Embryonic facial prominence (tissue), 1 donor: Measurements from ENCODE around the gene MTA3.

Experiments
- DNase-seq: peaks from one replicate; pipeline ENCODE4 v3.0.0-alpha.2; 2016; ENCODE audit errors: extremely low spot score

Gene MTA3

DNA sequence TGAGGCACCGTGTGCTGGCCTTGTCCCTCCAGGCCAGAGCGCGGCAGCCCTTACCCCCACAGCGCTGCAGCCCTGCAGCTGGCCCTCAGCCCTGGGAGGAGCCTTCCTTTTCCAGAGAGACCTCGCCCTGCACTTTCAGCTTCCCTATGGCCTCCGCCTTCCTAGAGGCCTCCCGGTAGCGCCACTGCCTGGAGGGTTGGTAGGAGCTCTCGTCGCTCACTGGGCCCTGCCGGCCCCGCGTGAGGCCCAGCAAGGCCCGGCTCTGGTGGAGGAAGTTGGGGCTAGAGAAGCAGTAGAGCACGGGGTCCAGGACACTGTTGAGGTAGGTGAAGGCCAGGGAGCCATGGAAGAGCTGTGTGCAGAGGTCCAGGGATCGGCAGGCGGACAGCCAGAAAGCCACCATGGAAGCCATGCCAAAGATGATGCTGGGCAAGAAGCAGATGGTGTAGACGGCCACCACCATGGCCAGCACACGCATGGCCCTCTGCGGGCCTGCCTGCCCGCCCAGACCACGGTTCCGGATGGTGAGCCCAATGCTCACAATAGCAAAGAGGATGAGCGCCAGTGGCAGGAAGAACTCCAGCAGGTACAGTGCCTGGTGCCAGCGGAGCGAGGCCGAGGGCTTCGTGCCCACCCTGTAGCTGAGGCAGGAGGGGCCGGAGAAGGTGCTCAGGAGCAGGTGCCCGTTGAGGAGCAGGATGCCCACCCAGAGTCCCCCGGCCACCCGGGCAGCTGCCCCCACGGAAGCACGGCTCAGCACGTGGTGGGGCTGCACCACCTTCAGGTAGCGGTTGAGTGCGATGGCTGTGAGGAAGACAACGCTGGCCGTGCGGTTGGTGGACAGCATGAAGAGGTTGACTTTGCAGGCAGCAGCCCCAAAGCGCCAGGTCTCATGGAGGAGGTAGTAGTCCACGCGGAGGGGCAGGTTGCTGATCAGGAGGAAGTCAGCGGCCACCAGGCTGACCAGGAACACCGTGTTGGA, 194.7 kb downstream of the MTA3 start:
- no peak for DNase-seq

DNA sequence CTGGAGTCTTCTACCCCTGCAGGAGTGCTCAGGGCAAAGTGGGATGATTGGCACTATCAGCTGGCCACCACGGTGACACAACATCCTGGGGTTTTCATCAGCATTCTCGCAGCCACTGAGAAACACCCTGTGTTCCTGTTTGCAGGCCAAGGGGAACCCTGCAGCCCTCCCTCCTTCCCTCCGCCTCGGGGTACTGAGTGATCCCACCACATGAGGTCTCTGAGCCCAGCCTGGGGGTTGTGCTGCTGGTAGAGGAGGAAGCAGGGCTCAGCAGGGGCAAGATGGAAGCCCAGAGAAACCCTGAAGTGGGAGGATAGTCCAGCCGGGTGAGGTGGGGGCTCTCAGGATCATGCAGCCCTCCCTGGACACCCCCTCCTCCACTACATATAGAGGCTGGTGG, 195.7 kb downstream of the MTA3 start, which contains the start of gene OXER1:
Gene OXER1, minus strand, starts transcription at position 40 of the 400 bp plus-strand sequence. CDS start 73 bp downstream, outside the sequence.
- DNase-seq: no peak

DNA sequence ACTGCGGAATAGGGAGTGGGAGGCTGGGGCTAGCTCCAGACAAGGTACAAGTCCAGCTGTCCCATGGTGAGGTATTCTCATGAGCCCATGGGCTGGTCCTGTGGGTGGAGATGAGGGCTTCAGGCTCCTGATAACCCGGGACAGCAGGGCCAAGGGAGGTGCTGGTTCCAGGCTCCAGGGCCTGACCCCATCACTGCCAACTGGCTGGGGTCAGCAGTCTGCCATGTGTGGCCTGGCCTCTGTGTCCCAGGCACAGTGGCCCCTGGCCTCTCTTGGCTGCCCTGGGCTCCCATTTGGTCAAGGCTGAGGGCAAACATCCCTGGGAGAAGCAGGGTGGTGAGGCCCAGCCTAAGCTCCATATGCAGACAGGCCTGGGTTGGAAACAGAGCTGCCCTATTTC, 196.5 kb downstream of the MTA3 start:
- no peak for DNase-seq

DNA sequence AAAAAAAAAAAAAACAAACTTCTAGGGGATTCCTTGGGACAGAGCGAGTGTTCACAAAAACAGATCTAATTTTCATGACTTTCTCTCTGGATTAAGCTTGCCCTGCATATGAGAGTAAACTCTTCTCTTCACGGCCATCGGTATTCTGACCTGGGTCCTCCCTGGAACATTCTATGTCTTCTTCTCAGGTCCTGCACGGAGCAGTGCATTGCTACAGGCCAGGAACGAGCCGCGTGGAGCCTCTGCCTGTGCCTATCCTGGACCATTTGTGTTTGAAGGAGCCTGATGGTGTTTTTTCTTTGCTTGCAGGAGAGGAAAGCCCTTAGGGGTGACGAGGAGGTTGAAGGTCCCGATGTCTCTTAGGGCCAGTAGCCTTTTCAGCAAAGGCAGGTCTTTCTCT, 197.3 kb downstream of the MTA3 start:
- no peak for DNase-seq

DNA sequence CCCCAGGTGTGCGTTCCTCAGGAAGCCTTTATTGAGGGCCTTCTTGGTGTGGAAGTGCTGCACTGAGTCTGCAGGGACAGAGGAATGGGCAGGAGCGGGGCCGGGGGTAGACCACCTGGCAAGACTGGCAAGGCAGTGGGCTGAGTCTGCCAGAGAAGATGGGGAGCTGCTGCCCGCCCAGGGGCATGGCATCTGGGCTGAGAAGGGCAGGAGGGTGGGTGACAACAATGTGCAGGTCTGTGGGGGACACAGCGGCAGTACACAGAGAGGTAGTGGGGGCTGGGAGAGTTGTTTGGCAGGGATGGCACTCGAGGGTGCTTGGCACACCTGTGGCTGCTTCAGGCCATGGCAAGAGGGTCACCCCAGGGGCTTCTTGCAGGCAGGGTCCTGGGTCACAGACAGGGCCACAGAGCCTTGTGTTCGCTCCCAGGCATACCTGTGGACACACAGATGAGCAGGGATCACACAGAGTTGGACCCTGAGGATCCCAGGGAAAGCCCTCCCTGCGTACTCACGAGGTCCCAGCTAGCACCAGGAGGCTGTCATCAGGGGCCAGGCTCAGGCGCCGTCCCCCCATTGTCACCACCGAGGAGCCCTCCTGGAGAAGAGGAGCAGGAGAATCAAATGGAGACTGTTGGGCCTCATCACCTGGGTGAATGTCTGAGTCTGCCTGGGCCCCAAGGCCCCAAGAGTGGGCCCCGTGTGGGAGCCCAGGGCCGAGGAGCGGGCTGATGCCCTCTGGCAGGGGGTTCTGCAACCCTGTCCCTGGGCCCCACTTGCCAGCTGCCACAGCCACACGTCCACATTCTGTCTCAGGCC, 198.9 kb downstream of the MTA3 start:
- no peak for DNase-seq

DNA sequence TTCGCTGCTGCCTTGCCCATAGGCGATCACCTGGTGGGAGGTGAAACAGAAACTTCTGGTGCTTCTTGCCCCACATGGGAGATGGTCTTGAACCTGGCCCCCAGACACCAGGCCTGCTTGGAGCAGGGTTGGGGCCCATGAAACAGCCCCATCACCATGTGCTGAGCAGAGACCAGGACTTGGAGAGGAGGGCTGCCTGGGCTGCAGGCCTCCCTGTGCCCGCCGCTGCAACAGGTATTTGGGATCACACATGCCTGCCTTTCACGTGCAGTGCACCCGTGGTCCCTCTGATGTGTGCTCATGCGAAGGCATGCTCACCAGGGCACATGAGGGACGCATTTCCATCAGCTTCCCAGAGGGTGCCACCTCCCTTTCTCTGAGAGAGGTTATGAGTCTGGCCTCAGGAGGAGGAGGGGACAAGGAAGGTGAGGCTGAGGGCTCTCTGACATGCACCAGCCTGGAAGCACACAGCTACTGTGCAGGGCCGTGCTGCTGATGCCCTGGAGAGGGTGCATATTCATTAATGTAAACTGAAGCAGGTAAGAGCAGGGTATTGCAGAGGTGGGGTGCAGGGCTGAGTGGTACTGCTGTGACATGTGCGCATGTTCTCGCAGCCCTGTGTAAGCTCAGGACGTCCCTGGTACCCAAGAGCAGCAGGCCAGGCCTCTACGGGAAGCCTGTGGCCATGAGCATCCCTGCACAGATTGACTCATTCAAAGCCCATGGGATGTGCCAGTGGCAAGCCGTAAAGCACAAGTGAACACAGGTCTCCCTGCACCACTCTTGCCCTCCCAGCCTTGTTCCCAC, 199.7 kb downstream of the MTA3 start:
- DNase-seq: no peak

DNA sequence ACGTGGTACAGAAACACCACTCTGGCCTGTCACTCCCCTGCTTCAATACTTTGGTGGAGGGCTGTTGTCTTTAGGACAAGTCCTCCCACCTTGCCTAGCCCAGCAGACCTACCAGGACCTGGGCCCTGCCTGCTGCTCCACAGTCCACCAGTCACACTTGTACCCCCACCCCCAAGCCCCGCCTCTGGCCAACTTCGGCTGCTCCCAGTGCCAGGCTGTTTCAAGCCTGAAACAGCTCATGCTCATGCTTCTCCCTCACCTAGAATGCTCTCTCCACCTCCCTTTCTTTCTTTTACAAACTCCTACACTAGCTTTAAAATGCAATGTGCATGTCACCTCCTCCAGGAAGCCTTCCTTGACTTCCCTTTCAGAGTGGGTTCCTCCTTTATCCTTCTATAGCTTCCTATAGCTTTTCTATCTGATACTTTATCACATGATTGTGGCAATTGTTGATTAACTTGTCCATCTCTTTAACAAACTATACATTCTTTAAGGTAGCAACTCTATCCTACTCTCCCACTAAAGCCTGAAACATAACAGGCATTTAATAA, 200.3 kb downstream of the MTA3 start:
- DNase-seq: no peak

DNA sequence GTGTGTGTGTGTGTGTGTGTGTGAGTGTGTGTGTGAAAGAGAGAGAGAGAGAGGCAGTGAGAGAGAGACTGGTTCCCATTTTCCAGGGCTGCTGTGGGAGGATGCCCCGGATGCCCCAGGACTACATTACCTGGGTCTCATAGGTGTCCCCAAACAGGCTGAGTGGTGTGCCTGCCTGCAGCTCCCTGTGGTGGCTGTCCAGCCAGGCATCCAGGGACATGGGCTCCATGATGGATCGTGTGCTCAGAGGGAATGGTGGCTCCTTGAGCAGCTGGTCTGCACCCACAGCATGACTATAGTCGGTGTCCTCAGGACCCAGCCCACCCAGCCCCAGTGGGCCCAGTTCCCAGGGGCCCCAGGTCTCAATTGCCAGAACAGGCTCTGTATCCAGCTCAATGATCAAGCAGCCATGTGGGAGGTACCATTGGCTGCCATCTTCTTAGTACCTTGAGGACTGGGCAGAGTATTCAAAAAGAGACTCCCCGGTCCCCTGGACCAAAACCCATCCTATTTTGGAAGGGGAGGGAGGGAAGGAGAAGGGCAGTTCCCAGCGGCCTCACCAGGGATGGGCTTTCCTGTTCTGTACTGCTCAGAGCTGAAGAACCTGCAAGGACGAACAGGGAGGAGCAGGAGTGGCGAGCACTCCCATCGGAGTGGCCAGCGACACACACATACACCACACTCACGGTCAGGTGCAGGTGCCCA, 201.3 kb downstream of the MTA3 start:
- no peak for DNase-seq

DNA sequence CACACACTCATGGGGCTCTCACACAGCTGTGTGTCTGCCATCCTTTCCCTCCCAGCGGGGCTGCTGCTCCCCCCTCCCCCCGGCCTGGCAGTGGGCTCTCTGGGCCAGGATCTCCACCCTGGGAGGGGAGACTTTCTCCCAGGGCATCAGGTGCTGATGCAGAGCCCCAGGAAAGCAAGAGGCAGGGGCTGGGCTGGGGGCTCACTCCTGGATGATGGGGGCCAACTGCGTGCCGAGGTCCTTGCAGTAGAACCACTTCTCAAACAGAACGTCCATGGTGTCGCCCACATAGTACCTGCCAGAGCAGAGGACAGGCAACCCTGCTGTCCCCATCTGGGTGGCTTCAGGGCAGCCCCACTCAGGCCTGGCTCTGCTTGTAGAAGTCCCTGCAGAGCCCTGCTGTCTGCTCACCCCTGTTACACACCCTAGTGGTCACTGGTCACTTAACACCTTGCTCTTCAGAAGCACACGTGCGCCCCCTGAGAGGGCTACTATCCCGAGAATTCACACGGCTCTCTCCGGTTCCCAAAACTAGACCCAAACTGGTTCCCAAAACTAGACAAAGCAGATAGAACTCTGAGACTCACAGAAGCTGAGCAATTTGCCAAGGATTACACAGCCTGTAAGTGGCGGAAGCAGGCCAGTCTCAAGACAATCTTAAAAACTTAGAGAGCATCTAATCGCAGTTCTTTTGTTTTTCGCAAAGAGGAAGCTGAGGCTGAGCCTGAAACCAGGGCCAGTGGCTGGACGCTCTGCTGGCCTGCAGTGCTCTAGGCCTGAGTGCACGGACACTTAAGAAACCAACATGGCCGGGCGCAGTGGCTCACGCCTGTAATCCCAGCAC, 202.1 kb downstream of the MTA3 start:
- DNase-seq: no peak

DNA sequence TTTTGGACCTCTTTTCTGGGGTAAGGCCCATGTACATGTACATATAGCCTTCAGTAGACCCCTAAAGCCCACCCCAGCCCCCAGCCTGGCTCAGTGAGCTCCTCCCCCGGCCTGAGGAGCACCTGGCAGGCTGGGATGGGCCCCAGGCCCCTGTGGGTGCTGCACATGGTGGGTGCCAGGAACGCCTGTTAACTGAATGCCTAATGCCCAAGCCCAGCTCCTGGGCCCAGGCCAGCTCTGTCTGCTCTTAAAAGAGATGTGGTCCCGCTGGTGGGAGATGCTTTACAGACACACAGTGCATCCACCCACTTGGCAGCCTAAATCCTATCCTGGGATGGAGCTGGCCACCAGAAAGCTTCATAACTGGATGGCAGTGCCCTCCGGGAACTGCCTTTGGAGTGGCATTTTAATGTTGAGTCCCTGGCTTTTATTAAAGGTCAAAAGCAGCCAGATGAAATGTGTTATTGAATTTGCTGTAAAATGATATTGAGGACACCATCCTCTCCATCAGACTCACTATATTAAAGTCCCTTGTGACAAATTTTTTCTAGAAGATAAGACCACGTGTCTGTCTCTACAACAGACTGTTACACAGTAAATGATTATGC, 203.2 kb downstream of the MTA3 start:
- DNase-seq: no peak

DNA sequence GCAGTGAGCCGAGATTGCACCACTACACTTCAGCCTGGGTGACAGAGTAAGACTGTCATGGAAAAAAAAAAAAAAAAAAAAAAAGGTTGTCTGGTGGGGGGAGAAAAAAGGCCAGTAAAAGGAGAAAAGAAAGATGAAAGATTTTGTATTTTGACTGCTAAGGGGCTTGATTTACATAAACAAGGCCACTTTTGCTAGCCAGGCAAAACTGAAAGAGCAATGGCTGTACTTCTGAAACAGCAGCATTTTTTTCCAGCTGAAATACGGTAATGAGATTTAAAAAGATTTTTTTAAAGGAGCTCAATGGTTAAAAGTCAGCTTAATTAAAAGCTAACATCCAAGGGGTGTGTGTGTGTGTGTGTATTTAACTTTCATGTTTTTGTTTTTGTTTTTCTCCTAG, 206.8 kb downstream of the MTA3 start:
- no peak for DNase-seq

DNA sequence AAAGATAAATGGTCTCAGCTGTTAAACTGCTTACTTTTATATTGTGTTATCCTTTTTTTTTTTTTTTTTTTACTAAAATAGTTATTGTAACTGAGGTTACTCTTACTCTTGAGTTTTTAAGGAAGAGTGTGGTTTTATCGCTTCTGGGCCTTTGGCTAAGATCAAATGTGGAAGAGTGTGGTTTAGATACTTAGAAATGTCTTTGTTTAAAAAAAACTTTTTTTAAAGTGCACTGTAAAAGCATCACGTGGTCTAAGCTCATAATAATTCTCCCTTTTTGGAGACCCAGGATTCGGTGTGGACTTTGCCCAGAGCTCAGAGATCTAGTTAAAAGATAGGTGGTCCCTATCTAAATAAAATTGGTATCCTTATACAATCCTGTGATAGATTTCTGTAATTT, 207.4 kb downstream of the MTA3 start:
- no peak for DNase-seq

DNA sequence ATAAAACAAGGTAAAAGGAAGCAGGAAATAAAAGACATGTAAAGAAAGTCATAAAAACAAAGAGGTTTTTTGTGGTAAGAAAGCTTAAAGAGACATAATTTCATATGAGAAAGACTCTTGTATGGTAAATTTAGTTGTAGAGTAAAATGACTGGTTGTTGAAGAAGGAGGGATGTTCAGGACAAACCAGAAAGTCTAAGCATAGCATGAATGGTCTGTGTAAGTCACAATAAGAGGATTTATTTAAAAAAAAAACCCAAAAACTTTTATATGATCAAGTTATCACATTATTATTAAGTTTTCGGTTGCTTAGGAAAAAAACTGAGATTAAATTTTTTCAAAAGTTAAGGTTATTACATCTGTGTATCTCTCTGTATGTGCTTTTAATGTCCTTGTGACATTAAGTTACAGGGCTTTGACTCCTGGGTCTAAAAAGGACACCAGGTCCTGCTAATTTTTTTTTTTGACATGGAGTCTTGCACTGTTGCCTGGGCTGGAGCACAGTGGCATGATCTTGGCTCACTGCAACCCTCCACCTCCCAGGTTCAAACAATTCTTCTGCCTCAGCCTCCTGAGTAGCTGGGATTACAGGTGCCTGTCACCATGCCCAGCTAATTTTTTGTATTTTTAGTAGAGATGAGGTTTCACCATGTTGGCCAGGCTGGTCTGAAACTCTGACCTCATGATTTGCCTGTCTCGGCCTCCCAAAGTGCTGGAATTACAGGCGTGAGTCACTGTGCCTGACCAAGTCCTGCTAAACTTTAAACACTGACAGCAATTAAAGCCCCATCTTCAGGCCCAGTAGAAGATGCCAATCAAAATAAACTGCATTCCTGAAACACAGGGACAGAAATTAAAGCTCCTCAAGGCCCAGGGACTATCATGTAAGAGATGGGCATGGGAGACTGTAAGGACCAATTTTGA, 209.7 kb downstream of the MTA3 start:
- no peak for DNase-seq

DNA sequence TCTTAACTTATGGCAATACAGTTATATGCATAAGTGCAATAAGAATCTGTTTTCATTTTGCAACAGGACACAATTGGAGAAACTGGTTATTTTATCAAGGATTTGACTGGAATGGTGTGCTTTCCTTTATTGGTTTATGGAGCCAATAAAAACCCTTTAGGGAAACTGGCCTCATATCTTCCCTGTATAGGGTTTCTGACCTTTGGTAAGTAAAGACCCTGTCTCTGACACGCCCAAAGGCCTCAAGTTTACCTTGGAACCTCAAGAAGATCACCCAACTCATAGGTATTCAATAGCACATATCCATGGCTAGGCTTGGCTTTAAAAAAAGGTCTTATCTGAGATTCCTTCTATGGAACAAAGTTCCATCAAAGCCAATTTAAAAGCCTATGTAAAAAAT, 212.7 kb downstream of the MTA3 start:
- no peak for DNase-seq

DNA sequence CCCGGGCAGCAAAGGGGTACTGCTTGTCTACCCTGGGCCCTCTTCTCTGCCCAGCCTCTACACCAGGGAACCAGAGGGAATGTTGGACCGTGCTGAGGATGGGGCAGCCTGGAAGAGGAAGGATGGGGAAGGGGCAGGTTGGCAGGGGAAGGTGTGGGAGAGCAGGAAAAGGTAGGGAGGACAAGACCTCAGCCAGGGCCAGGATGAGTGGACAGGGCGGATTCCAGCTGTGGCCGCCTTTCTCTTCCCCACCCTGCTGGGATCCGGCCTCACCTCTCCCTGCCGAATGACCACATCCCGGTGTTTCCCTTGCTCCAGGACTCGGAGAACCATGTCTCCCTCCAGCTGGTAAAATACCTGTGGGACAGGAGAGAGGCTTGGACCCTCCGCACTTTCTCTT, 215.1 kb downstream of the MTA3 start:
- DNase-seq: no peak

DNA sequence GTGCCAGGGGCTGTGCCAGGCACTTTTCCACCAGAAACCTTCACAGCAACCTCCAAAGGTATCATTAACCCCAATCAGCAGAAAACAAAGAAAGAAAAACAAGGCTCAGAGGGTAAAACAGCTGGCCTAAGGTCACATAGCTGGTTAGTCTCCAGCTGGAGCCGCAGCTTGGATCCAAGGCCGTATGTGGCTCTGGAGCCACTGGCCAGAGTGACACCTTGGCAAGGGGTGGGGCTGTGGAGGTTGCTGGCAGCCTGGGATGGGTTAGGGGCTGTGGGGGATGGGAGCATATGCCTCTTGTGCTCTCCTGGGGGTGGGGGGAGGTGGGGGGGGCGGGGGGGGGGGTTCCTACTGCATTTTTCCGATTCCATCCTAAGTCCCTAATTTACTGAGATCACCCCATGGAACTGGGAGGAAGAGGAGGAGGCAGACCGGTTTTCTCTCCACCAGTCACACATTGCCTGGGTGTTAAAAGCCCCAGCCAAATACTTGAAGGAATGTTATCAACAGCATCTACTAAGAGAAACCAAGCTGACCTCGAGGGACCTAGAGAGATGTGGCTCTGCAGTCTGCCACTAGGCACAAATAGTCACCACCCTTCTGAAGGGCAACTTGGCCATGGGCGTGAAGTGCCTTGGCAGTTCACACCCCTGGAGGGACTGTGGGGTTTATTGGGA, 215.9 kb downstream of the MTA3 start:
- DNase-seq: no peak

DNA sequence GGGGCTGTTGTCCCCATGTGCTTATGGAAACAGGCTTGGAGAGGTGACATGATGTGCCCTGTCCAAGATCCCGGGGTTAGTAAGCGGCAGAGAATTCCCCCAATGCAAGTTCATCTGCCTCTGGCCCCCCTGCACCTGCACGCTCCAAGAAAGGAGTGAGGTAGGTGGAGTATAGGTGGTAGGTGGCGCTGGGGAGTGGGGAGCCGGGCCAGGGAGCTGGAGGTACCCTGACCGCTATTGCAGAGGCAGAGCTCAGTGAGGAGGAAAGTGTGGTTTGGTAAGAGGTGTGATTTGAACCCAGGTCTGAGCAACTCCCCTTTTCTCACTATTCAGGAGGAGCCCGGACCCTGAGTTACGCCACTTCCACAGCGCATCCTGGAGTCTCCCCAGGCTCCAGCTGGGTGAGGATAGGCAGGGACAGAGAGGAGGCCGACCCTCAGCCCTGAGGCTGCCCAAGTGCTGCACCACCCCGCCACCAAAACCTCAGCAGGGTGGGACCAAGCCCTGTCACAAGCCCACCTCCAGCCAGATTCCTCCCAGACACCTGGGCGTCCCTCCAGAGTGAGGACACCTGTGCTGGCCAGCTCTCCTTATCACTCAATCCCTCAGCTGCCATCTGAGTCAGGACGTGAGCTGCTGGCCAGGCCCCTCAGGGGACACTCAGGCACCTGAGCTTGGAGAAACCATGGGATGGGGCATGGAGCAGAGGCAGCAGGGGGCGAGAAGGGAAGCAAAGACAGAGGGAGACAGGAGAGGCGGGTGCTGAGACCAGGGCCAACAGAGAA, 218.3 kb downstream of the MTA3 start:
- no peak for DNase-seq
